Chondrocyte (in vitro differentiated cells): ENCODE measurements around the gene HTATSF1. TPM values are rescaled to one million over a fixed set of nuclear protein-coding genes. Genes with fewer than 3 reads are reported as not detected.
A peak's percentile ranks its signal among the peaks of the same experiment; 100 is the strongest.

Experiments
- DNase-seq: peaks from one replicate; pipeline ENCODE4 v3.0.0; 2021; ENCODE audit warnings: mixed read lengths, low spot score
- H3K27ac Mint-ChIP-seq: one replicate; pipeline ENCODE4 v1.8.0; 2021; ENCODE audit warnings: mild to moderate bottlenecking, moderate library complexity, mixed read lengths; ENCODE audit not compliant: unreplicated experiment
- H3K27me3 Mint-ChIP-seq: 2 replicates; pipeline ENCODE4 v1.8.0; 2021; ENCODE audit warnings: low read depth, mixed read lengths
- H3K36me3 Mint-ChIP-seq: 2 replicates; pipeline ENCODE4 v1.8.0; 2021; ENCODE audit warnings: low read depth, mixed read lengths
- H3K4me1 Mint-ChIP-seq: 2 replicates; pipeline ENCODE4 v1.8.0; 2021; ENCODE audit warnings: low read depth, mild to moderate bottlenecking, mixed read lengths
- H3K4me3 Mint-ChIP-seq: one replicate; pipeline ENCODE4 v1.8.0; 2021; ENCODE audit warnings: mild to moderate bottlenecking, moderate library complexity, mixed read lengths; ENCODE audit not compliant: unreplicated experiment
- H3K9me3 Mint-ChIP-seq: 2 replicates; pipeline ENCODE4 v1.8.0; 2021; ENCODE audit warnings: low read depth, mixed read lengths
- CTCF ChIP-seq: fragments of 200-600 bp; sonication (generic); IDR thresholded peaks from 2 replicates; pipeline ENCODE4 v1.5.0; 2021; ENCODE audit warnings: antibody characterized with exemption, mild to moderate bottlenecking, moderate library complexity
- total RNA-seq: library from RNA; stranded (reverse); gene quantifications from 3 replicates; pipeline ENCODE4 v1.2.1, GENCODE V29; 2021

HTATSF1 gene
- total RNA-seq, 1 donor from 2014 or later = 29.4 TPM

GRCh38 chrX:136480383-136480782, 17.0 kb upstream of the HTATSF1 start:
- H3K4me3 Mint-ChIP-seq = no peak overlapping the region
- peaks cover 13% of the 10 kb centered on the region for H3K9me3 Mint-ChIP-seq
- peaks cover 5% of the 10 kb centered on the region for H3K4me1 Mint-ChIP-seq
- TF ChIP-seq CTCF = no peak
- no peaks in the 10 kb centered on the region for H3K36me3 Mint-ChIP-seq
- no peak for DNase-seq
- H3K27ac Mint-ChIP-seq = no peak overlapping the region
- peaks cover 2% of the 10 kb centered on the region for H3K27me3 Mint-ChIP-seq

- peaks cover 8% of the 10 kb centered on the region for H3K9me3 Mint-ChIP-seq
- no peaks in the 10 kb centered on the region for H3K4me1 Mint-ChIP-seq
- no peak within 1 kb of the TSS for H3K27ac Mint-ChIP-seq
- DNase-seq = no peak
- no peak within 1 kb of the TSS for H3K4me3 Mint-ChIP-seq
- peaks cover 38% of the 10 kb centered on the region for H3K27me3 Mint-ChIP-seq
- H3K36me3 Mint-ChIP-seq = no peaks in the 10 kb centered on the region
- TF ChIP-seq CTCF = no peak
Measured at GRCh38 chrX:136487647-136488046, 9.7 kb upstream of the HTATSF1 start, which contains the start of gene BRS3. Gene BRS3, plus strand, starts transcription at chrX:136487947. Its CDS starts 168 bp downstream, at chrX:136488115.

GRCh38 chrX:136488706-136489105, 8.7 kb upstream of the HTATSF1 start:
- DNase-seq = no peak
- Mint-ChIP-seq H3K27me3 (peaks cover 36% of the 10 kb centered on the region), H3K4me3 (no peak overlapping the region), H3K36me3 (no peaks in the 10 kb centered on the region), H3K9me3 (peaks cover 3% of the 10 kb centered on the region), H3K27ac (no peak overlapping the region), H3K4me1 (no peaks in the 10 kb centered on the region)
- TF ChIP-seq CTCF = no peak

- no peaks in the 10 kb centered on the region for H3K4me1 Mint-ChIP-seq
- H3K27ac Mint-ChIP-seq = no peak overlapping the region
- H3K9me3 Mint-ChIP-seq = no peaks in the 10 kb centered on the region
- DNase-seq = no peak
- no peak for TF ChIP-seq CTCF
- H3K27me3 Mint-ChIP-seq = peaks cover 30% of the 10 kb centered on the region
- no peaks in the 10 kb centered on the region for H3K36me3 Mint-ChIP-seq
- no peak overlapping the region for H3K4me3 Mint-ChIP-seq
Measured at GRCh38 chrX:136491832-136492231, 5.6 kb upstream of the HTATSF1 start.

GRCh38 chrX:136493011-136493410, 4.4 kb upstream of the HTATSF1 start:
- Mint-ChIP-seq H3K4me1 (peaks cover under 1% of the 10 kb centered on the region), H3K36me3 (no peaks in the 10 kb centered on the region), H3K27ac (no peak overlapping the region), H3K27me3 (peaks cover 26% of the 10 kb centered on the region), H3K4me3 (no peak overlapping the region), H3K9me3 (no peaks in the 10 kb centered on the region)
- DNase-seq = no peak
- TF ChIP-seq CTCF = peak; percentile 24
